Duodenal mucosa (tissue), 2 donors: ENCODE measurements around the gene TFEB.

ENCODE experiments used
- H3K27ac ChIP-seq: one replicate; pipeline ENCODE4 v1.7.0; 2013; ENCODE audit warnings: low read depth, low read length
- H3K27me3 ChIP-seq, 2 donors: one replicate each; pipeline ENCODE4 v1.7.0; 2013; ENCODE audit warnings: low read length in 2 of 2, control low read depth in 1 of 2; ENCODE audit not compliant: insufficient read depth in 2 of 2, control insufficient read depth in 1 of 2
- H3K36me3 ChIP-seq, 2 donors: one replicate each; pipeline ENCODE4 v1.7.0; 2013; ENCODE audit warnings: low read length in 2 of 2, control low read depth in 1 of 2; ENCODE audit not compliant: insufficient read depth in 2 of 2, control insufficient read depth in 1 of 2
- H3K4me1 ChIP-seq, 2 donors: one replicate each; pipeline ENCODE4 v1.7.0; 2013; ENCODE audit warnings: low read length in 2 of 2, control low read depth in 1 of 2; ENCODE audit not compliant: insufficient read depth in 2 of 2, control insufficient read depth in 1 of 2
- H3K4me3 ChIP-seq, 2 donors: one replicate each; pipeline ENCODE4 v1.7.0; 2013; ENCODE audit warnings: low read length in 2 of 2, low read depth in 1 of 2
- H3K9ac ChIP-seq, 2 donors: one replicate each; pipeline ENCODE4 v1.7.0; 2013; ENCODE audit warnings: low read length in 2 of 2, low read depth in 1 of 2
- H3K9me3 ChIP-seq, 2 donors: one replicate each; pipeline ENCODE4 v1.7.0; 2013; ENCODE audit warnings: low read length in 2 of 2, control low read depth in 1 of 2; ENCODE audit not compliant: control insufficient read depth in 1 of 2

Gene TFEB

DNA sequence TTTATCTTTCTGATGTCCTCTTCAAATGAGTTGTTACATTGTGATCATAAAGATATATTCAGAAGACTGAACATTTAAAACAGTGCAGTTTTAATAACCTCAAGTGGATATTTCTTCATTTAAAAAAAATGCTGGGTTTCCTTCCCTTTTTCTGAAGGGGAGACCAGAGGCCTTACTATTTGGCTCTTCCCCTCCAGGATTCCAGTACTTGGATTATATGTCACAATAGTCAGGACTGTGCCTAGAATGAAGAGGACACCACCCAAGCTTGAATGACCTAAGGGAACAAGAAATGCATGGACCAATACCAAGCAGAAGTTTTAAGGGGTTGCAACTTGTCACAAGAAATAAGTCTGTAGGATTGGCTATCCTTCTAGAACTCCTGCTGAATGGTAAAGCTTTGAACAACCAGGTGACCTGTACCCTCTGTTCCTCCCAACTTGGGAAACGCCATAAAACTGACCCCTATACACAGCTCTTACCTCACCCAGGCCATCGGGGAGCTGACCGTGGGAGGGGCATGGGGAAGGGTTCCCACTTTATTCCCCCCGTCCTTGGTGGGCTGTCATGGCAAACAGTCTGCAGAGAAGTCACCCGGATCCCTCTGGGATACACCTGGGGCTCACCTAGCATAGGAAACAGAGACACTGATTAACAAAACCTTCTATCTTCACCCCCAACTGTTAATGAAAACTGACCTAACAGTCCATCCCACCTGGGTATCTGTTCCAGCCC is 42.3 kb upstream of the TFEB start:
- H3K4me3 ChIP-seq = no peak overlapping the region
- H3K27ac ChIP-seq = no peak overlapping the region
- H3K36me3 ChIP-seq = peaks cover 17 to 21% of the 10 kb centered on the region in 2 donors
- H3K9ac ChIP-seq = no peak overlapping the region
- no peaks in the 10 kb centered on the region for H3K27me3 ChIP-seq
- peaks cover 20 to 21% of the 10 kb centered on the region in 2 donors for H3K4me1 ChIP-seq
- H3K9me3 ChIP-seq = no peaks in the 10 kb centered on the region

- Histone ChIP-seq H3K27me3 (no peaks in the 10 kb centered on the region), H3K36me3 (peaks cover 25 to 39% of the 10 kb centered on the region in 2 donors), H3K4me3 (no peak overlapping the region), H3K9ac (no peak overlapping the region), H3K9me3 (no peaks in the 10 kb centered on the region), H3K4me1 (peaks cover 10 to 12% of the 10 kb centered on the region in 2 donors), H3K27ac (no peak overlapping the region)
These were observed 40.0 kb upstream of the TFEB start for GRCh38 chr6:41775293-41775882.

GRCh38 chr6:41774841-41775240 is 39.4 kb upstream of the TFEB start:
- Histone ChIP-seq H3K4me1 (peaks cover 10 to 12% of the 10 kb centered on the region in 2 donors), H3K9ac (no peak overlapping the region), H3K27me3 (no peaks in the 10 kb centered on the region), H3K4me3 (no peak overlapping the region), H3K27ac (no peak overlapping the region), H3K36me3 (peaks cover 25 to 40% of the 10 kb centered on the region in 2 donors), H3K9me3 (no peaks in the 10 kb centered on the region)

DNA sequence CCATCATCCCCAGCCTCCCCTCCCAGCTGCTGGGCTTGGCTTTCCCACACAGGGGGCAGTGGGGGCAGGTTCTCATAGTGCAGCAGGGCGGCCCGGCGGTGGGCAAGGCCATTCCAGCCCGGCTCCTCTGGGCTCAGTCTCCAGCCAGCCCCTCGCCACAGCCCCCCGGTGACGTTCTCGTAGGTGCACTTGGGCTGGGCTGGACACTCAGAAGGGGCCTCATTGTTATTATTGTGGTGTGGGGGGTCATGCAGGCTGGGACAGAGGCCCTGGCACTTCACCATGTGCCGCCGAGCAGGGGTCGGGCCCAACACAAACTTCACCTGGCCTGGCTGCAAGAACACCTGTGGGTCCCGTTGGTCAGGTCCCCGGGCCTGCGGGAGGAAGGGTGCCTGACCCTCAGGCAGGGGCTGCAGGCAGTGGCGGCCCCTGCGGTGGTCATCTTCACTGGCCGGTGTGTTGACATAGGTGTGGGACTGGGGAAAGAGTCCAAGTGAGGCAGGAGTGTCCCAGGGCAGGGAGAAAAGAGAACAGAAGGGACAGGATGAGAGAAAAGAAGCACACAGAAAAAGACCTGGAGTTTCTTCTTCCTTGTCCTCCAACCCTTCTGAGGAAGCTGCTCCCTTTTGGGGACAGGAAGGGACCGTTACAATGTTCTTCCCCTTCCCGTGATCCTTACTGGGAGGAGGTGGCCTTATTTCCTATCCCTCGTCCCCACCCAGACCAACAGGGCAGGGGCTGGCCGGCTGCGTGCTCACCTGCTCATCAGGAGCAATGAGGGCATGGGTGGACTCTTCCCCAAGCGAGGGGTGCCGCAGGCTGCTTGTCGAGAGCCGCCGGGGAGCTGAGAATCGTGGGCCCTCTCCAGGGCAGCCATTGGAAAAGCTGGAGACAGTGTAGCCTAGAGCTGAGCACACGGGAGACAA is 35.9 kb upstream of the TFEB start:
- Histone ChIP-seq H3K36me3 (peaks cover 19 to 40% of the 10 kb centered on the region in 2 donors), H3K9ac (no peak overlapping the region), H3K27me3 (no peaks in the 10 kb centered on the region), H3K27ac (no peak overlapping the region), H3K4me1 (peaks cover 4 to 10% of the 10 kb centered on the region in 2 donors), H3K9me3 (no peaks in the 10 kb centered on the region), H3K4me3 (no peak overlapping the region)

GRCh38 chr6:41770381-41771057 is 35.1 kb upstream of the TFEB start:
- H3K4me3 ChIP-seq = no peak overlapping the region
- H3K4me1 ChIP-seq = peaks cover 4 to 6% of the 10 kb centered on the region in 2 donors
- no peak overlapping the region for H3K9ac ChIP-seq
- H3K27ac ChIP-seq = no peak overlapping the region
- H3K27me3 ChIP-seq = no peaks in the 10 kb centered on the region
- H3K9me3 ChIP-seq = no peaks in the 10 kb centered on the region
- H3K36me3 ChIP-seq = peaks cover 17 to 40% of the 10 kb centered on the region in 2 donors

DNA sequence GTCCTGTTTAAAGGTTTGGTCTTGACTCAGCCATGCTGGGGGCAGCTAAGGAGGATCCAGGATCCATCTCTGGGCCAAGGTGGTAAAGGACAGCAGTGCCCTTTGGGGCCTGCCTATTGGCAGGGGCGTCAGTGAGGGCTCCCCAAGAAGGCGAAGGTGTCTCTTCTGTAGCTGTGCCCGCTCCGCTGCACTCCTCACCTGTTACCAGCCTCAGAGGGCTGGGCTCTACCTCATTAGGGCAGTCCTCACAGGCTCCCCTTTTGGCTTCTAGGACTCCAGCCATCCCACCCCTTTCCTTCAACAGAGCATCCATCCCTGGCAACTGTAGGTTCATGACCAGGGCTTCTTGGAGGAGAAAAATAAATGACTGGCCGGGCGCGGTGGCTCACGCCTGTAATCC is 34.0 kb upstream of the TFEB start:
- H3K36me3 ChIP-seq = peaks cover 7 to 30% of the 10 kb centered on the region in 2 donors
- no peak overlapping the region for H3K9ac ChIP-seq
- no peaks in the 10 kb centered on the region for H3K9me3 ChIP-seq
- peaks cover 4 to 5% of the 10 kb centered on the region in 2 donors for H3K4me1 ChIP-seq
- H3K27me3 ChIP-seq = no peaks in the 10 kb centered on the region
- H3K27ac ChIP-seq = no peak overlapping the region
- no peak overlapping the region for H3K4me3 ChIP-seq

- Histone ChIP-seq H3K9me3 (no peaks in the 10 kb centered on the region), H3K27ac (no peak overlapping the region), H3K27me3 (no peaks in the 10 kb centered on the region), H3K9ac (no peak overlapping the region), H3K36me3 (peaks cover 6 to 26% of the 10 kb centered on the region in 2 donors), H3K4me1 (peaks cover 4 to 5% of the 10 kb centered on the region in 2 donors), H3K4me3 (no peak overlapping the region)
These were observed 33.3 kb upstream of the TFEB start for GRCh38 chr6:41768545-41769308.

DNA sequence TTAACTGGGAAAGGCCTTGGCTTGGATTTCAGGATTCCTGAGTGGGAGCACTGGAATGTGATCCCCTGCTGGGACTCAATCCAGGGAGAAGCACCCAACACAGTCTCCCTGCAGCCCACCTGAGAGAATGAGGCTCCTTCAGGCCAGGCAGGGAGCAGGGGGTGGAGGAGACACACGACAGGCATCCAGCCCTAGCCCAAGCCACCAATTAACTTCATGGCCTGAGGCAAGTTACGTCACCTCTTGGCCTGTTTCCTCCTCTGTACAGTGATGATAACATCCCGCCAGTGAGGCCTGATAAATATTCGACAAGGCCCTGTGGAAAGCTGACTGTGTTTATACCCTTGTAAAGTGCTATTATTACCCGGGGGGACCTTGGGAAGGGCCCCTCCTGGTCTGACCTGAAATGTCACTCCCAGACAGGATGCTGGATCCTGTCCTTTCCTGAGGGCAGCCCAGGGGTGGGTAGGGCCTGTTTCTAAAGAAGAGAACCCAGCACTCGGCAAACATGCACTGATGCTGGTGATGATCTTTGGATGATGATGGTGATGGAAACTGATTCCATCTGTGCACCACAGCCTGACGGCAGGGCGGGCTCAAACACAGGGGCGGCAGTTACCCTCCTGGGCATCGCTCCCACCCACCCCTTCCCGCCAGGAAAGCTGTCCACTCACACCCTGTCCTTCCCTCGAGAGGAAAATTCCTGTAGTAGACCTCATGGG is 31.9 kb upstream of the TFEB start:
- no peak overlapping the region for H3K4me3 ChIP-seq
- H3K4me1 ChIP-seq = peaks cover 4 to 5% of the 10 kb centered on the region in 2 donors
- H3K27me3 ChIP-seq = no peaks in the 10 kb centered on the region
- no peak overlapping the region for H3K27ac ChIP-seq
- no peaks in the 10 kb centered on the region for H3K9me3 ChIP-seq
- no peak overlapping the region for H3K9ac ChIP-seq
- H3K36me3 ChIP-seq = peaks cover 0 to 19% of the 10 kb centered on the region in 2 donors
